Mesenchymal stem cell (in vitro differentiated cells and primary cell): ENCODE data around the gene TRIO.

ENCODE experiments used
- DNase-seq: peaks from one replicate; pipeline ENCODE4 v3.0.0-alpha.2; 2013
- H2AFZ ChIP-seq: one replicate; pipeline ENCODE4 v1.6.1; 2013; ENCODE audit warnings: low read depth, mild to moderate bottlenecking, control low read depth, inconsistent platforms, low read length, moderate library complexity
- H2AK5ac ChIP-seq: 2 replicates; pipeline ENCODE4 v1.6.1; 2013; ENCODE audit warnings: low read length, moderate library complexity, mild to moderate bottlenecking, inconsistent platforms; ENCODE audit not compliant: severe bottlenecking
- H2BK120ac ChIP-seq: one replicate; pipeline ENCODE4 v1.6.1; 2013; ENCODE audit warnings: low read depth, mild to moderate bottlenecking, inconsistent platforms, low read length, moderate library complexity
- H2BK12ac ChIP-seq, 2 experiments: one replicate each; pipeline ENCODE4 v1.6.1; 2013; ENCODE audit warnings: inconsistent platforms in 2 of 2, low read length in 2 of 2, mild to moderate bottlenecking in 2 of 2, moderate library complexity in 2 of 2, control low read depth in 1 of 2
- H2BK15ac ChIP-seq: one replicate; pipeline ENCODE4 v1.6.1; 2013; ENCODE audit warnings: mild to moderate bottlenecking, low read depth, inconsistent platforms; ENCODE audit not compliant: poor library complexity, severe bottlenecking
- H2BK5ac ChIP-seq: 2 replicates; pipeline ENCODE4 v1.6.1; 2013; ENCODE audit warnings: low read depth, mild to moderate bottlenecking, low read length, control low read depth, inconsistent platforms; ENCODE audit not compliant: poor library complexity, severe bottlenecking
- H3K14ac ChIP-seq, 2 experiments: one replicate each; pipeline ENCODE4 v1.6.1; 2013; ENCODE audit warnings: inconsistent platforms in 2 of 2, low read length in 2 of 2, control low read depth in 1 of 2, mild to moderate bottlenecking in 1 of 2, moderate library complexity in 1 of 2
- H3K18ac ChIP-seq, 2 experiments: one replicate each; pipeline ENCODE4 v1.6.1; 2013; ENCODE audit warnings: inconsistent platforms in 2 of 2, low read length in 2 of 2, control low read depth in 1 of 2, low read depth in 1 of 2, mild to moderate bottlenecking in 1 of 2
- H3K23ac ChIP-seq, 2 experiments: one replicate each; pipeline ENCODE4 v1.6.1; 2013; ENCODE audit warnings: inconsistent platforms in 2 of 2, low read length in 2 of 2, mild to moderate bottlenecking in 2 of 2, moderate library complexity in 2 of 2, control low read depth in 1 of 2
- H3K27ac ChIP-seq: 2 replicates; pipeline ENCODE4 v1.5.1; 2013; ENCODE audit warnings: mild to moderate bottlenecking, moderate library complexity, low read length, control low read depth, inconsistent platforms; ENCODE audit not compliant: poor library complexity, severe bottlenecking
- H3K27me3 ChIP-seq, 2 experiments: 2 replicates each; pipeline versions ENCODE4 v1.6.1 to v1.7.0; 2013; ENCODE audit warnings: low read length in 2 of 2, mild to moderate bottlenecking in 2 of 2, moderate library complexity in 2 of 2, control low read depth in 1 of 2, inconsistent platforms in 1 of 2; ENCODE audit not compliant: control insufficient read depth in 1 of 2, insufficient read depth in 1 of 2
- H3K36me3 ChIP-seq, 2 experiments: 2 replicates each; pipeline versions ENCODE4 v1.6.1 to v1.7.0; 2013; ENCODE audit warnings: low read length in 2 of 2, control low read depth in 1 of 2, inconsistent platforms in 1 of 2, low read depth in 1 of 2, mild to moderate bottlenecking in 1 of 2; ENCODE audit not compliant: insufficient read depth in 2 of 2, control insufficient read depth in 1 of 2
- H3K4ac ChIP-seq, 2 experiments: one replicate each; pipeline ENCODE4 v1.6.1; 2013; ENCODE audit warnings: inconsistent platforms in 2 of 2, low read length in 2 of 2, mild to moderate bottlenecking in 2 of 2, moderate library complexity in 2 of 2, control low read depth in 1 of 2, low read depth in 1 of 2
- H3K4me1 ChIP-seq: 2 replicates; pipeline ENCODE4 v1.6.1; 2013; ENCODE audit warnings: low read depth, low read length, control low read depth; ENCODE audit not compliant: control insufficient read depth, insufficient read depth
- H3K4me2 ChIP-seq: 2 replicates; pipeline ENCODE4 v1.6.1; 2013; ENCODE audit warnings: low read length, mild to moderate bottlenecking, inconsistent platforms; ENCODE audit not compliant: poor library complexity, severe bottlenecking
- H3K4me3 ChIP-seq, 2 experiments: 2 replicates each; pipeline versions ENCODE4 v1.5.1 to v1.7.0; 2013; ENCODE audit warnings: low read length in 2 of 2, mild to moderate bottlenecking in 2 of 2, control low read depth in 1 of 2, low read depth in 1 of 2; ENCODE audit not compliant: insufficient read depth in 1 of 2
- H3K79me1 ChIP-seq: replicated peaks from 2 replicates; pipeline ENCODE4 v1.6.1; 2013; ENCODE audit warnings: mild to moderate bottlenecking, control low read depth, low read length, inconsistent platforms; ENCODE audit not compliant: poor library complexity, severe bottlenecking
- H3K9ac ChIP-seq: 2 replicates; pipeline ENCODE4 v1.7.0; 2013; ENCODE audit warnings: mild to moderate bottlenecking, low read length, moderate library complexity
- H3K9me3 ChIP-seq: 2 replicates; pipeline ENCODE4 v1.7.0; 2013; ENCODE audit warnings: mild to moderate bottlenecking, low read length; ENCODE audit not compliant: control insufficient read depth
- H4K8ac ChIP-seq: one replicate; pipeline ENCODE4 v1.6.1; 2013; ENCODE audit warnings: inconsistent platforms, mild to moderate bottlenecking, low read length, moderate library complexity
- H4K91ac ChIP-seq: one replicate; pipeline ENCODE4 v1.6.1; 2013; ENCODE audit warnings: mild to moderate bottlenecking, low read length, inconsistent platforms
- WGBS: methylation state at CpG from one replicate; pipeline ENCODE4 v1.1.7; 2013; ENCODE audit warnings: mixed read lengths; 5-methylcytosine and 5-hydroxymethylcytosine counted together

The TRIO gene

GRCh38 chr5:14108170-14108996 lies 34.8 kb upstream of the TRIO start:
- Histone ChIP-seq H3K79me1 (peaks cover 3% of the 10 kb centered on the region), H3K4me3 (peak overlapping the region in 1 of 2 experiments; percentile 67), H2BK12ac (no peak overlapping the region), H2BK120ac (peak overlapping the region; percentile 8), H3K9ac (peak overlapping the region; percentile 92), H3K18ac (no peak overlapping the region), H2AFZ (no peak overlapping the region), H4K91ac (no peak overlapping the region), H3K4me1 (peaks cover 6% of the 10 kb centered on the region), H4K8ac (no peak overlapping the region), H3K9me3 (peaks cover 17% of the 10 kb centered on the region), H3K27ac (no peak overlapping the region), H2AK5ac (peak overlapping the region; percentile 49), H3K4me2 (no peak overlapping the region), H2BK5ac (no peak overlapping the region), H3K4ac (no peak overlapping the region), H3K23ac (no peak overlapping the region), H3K14ac (no peak overlapping the region), H3K27me3 (no peaks in the 10 kb centered on the region), H3K36me3 (no peaks in the 10 kb centered on the region), H2BK15ac (no peak overlapping the region)
- WGBS: 28% methylated on average over 21 of the region's 21 CpGs
- peak; percentile 86 for DNase-seq

GRCh38 chr5:14109041-14109747 lies 33.9 kb upstream of the TRIO start:
- no peak overlapping the region for H2BK12ac ChIP-seq
- no peak overlapping the region for H4K8ac ChIP-seq
- no peak overlapping the region for H3K14ac ChIP-seq
- no peak overlapping the region for H3K27ac ChIP-seq
- H3K27me3 ChIP-seq: no peaks in the 10 kb centered on the region
- peak overlapping the region; percentile 83 for H2AK5ac ChIP-seq
- H3K9ac ChIP-seq: peak overlapping the region; percentile 92
- H2BK120ac ChIP-seq: no peak overlapping the region
- H3K23ac ChIP-seq: no peak overlapping the region
- peaks cover 6% of the 10 kb centered on the region for H3K4me1 ChIP-seq
- no peak overlapping the region for H3K4me2 ChIP-seq
- WGBS: 91% methylated on average over 8 of the region's 8 CpGs
- no peak overlapping the region for H3K18ac ChIP-seq
- H2BK5ac ChIP-seq: no peak overlapping the region
- no peak overlapping the region for H3K4ac ChIP-seq
- H2AFZ ChIP-seq: no peak overlapping the region
- no peaks in the 10 kb centered on the region for H3K36me3 ChIP-seq
- peak; percentile 29 for DNase-seq
- H2BK15ac ChIP-seq: no peak overlapping the region
- H3K4me3 ChIP-seq: peak overlapping the region in 1 of 2 experiments; percentile 64
- H4K91ac ChIP-seq: no peak overlapping the region
- H3K79me1 ChIP-seq: peaks cover 3% of the 10 kb centered on the region
- H3K9me3 ChIP-seq: peaks cover 14% of the 10 kb centered on the region

- H3K27me3 ChIP-seq: no peaks in the 10 kb centered on the region
- DNase-seq: no peak
- H2AK5ac ChIP-seq: peak overlapping the region; percentile 83
- 89% methylated on average over 3 of the region's 7 CpGs for WGBS
- H3K9me3 ChIP-seq: peaks cover 14% of the 10 kb centered on the region
- H2AFZ ChIP-seq: no peak overlapping the region
- no peak overlapping the region for H3K4me2 ChIP-seq
- no peak overlapping the region for H2BK5ac ChIP-seq
- H3K14ac ChIP-seq: no peak overlapping the region
- peak overlapping the region in 1 of 2 experiments; percentile 37 for H3K4ac ChIP-seq
- H3K23ac ChIP-seq: no peak overlapping the region
- H3K27ac ChIP-seq: peak overlapping the region; percentile 39
- no peak overlapping the region for H4K8ac ChIP-seq
- peaks cover 3% of the 10 kb centered on the region for H3K79me1 ChIP-seq
- H3K4me3 ChIP-seq: peak overlapping the region in 1 of 2 experiments; percentile 64
- H3K18ac ChIP-seq: no peak overlapping the region
- no peak overlapping the region for H2BK12ac ChIP-seq
- peak overlapping the region; percentile 92 for H3K9ac ChIP-seq
- no peaks in the 10 kb centered on the region for H3K36me3 ChIP-seq
- no peak overlapping the region for H4K91ac ChIP-seq
- H3K4me1 ChIP-seq: peaks cover 6% of the 10 kb centered on the region
- no peak overlapping the region for H2BK15ac ChIP-seq
- no peak overlapping the region for H2BK120ac ChIP-seq
These were observed 33.4 kb upstream of the TRIO start for GRCh38 chr5:14109771-14110170.

- Histone ChIP-seq H2BK5ac (no peak overlapping the region), H2BK120ac (no peak overlapping the region), H3K36me3 (no peaks in the 10 kb centered on the region), H3K27me3 (no peaks in the 10 kb centered on the region), H3K23ac (no peak overlapping the region), H3K27ac (peak overlapping the region; percentile 31), H3K4ac (no peak overlapping the region), H3K4me1 (peaks cover 6% of the 10 kb centered on the region), H3K9ac (peak overlapping the region; percentile 92), H2BK12ac (no peak overlapping the region), H2AK5ac (no peak overlapping the region), H4K91ac (no peak overlapping the region), H3K79me1 (peaks cover 3% of the 10 kb centered on the region), H2AFZ (no peak overlapping the region), H3K4me3 (peak overlapping the region in 1 of 2 experiments; percentile 64), H3K9me3 (peaks cover 14% of the 10 kb centered on the region), H2BK15ac (no peak overlapping the region), H3K18ac (no peak overlapping the region), H4K8ac (no peak overlapping the region), H3K14ac (no peak overlapping the region), H3K4me2 (no peak overlapping the region)
- WGBS: 33% methylated on average over 1 of the region's 4 CpGs
- no peak for DNase-seq
These were observed 32.9 kb upstream of the TRIO start for GRCh38 chr5:14110196-14110595.
